Upper lobe of left lung (tissue), 6 donors: ENCODE data around the gene FBH1. TPM values are rescaled to one million over a fixed set of nuclear protein-coding genes. Genes with fewer than 3 reads are reported as not detected.
"Not testable (repeated sequence)": the region's sequence is repeated elsewhere in the genome, so short reads cannot be mapped to it uniquely, and the experiment has no call there.

Experiments
- ATAC-seq, 2 donors: fragments of 200-7000 bp; cut with Tn5 transposase; one replicate each; pipeline ENCODE4 v1.9.1; 2022; ENCODE audit warnings: mild to moderate bottlenecking in 2 of 2, moderate library complexity in 2 of 2; ENCODE audit not compliant: low FRiP score in 2 of 2
- DNase-seq, 2 donors: peaks; one replicate each; pipeline ENCODE4 v3.0.0-alpha.2; 2019 to 2020
- H3K27ac ChIP-seq, 4 donors: fragments of 200-600 bp; sonication (generic); one replicate each; pipeline ENCODE4 v1.5.1; 2016 to 2019
- H3K27me3 ChIP-seq, 4 donors: fragments of 200-600 bp; sonication (generic); one replicate each; pipeline ENCODE4 v1.5.1; 2017 to 2019
- H3K36me3 ChIP-seq, 4 donors: fragments of 200-600 bp; sonication (generic); one replicate each; pipeline ENCODE4 v1.5.1; 2016 to 2019
- H3K4me1 ChIP-seq, 4 donors: fragments of 200-600 bp; sonication (generic); one replicate each; pipeline ENCODE4 v1.5.1; 2018 to 2019
- H3K4me3 ChIP-seq, 4 donors: fragments of 200-600 bp; sonication (generic); one replicate each; pipeline ENCODE4 v1.5.1; 2017 to 2019; ENCODE audit warnings: mild to moderate bottlenecking in 2 of 4, moderate library complexity in 1 of 4
- H3K9me3 ChIP-seq, 4 donors: fragments of 200-600 bp; sonication (generic); one replicate each; pipeline ENCODE4 v1.5.1; 2018 to 2019
- EP300 ChIP-seq, 4 donors: sonication (generic); formaldehyde crosslinking; IDR thresholded peaks; one replicate each; pipeline ENCODE4 v1.5.1; 2017; ENCODE audit warnings: antibody characterized with exemption in 4 of 4, control low read depth in 2 of 4
- POLR2A ChIP-seq, 4 donors: fragments of 450-650 bp; IDR thresholded peaks; one replicate each; pipeline ENCODE4 v1.5.1; 2016 to 2017; ENCODE audit warnings: antibody characterized with exemption in 4 of 4, mild to moderate bottlenecking in 2 of 4
- POLR2AphosphoS5 ChIP-seq, 2 donors: sonication (generic); formaldehyde crosslinking; IDR thresholded peaks; one replicate each; pipeline ENCODE4 v1.5.1; 2017; ENCODE audit warnings: antibody characterized with exemption in 2 of 2
- WGBS, 2 donors: methylation state at CpG; one replicate each; pipeline ENCODE4 v1.1.5; 2017 to 2018; 5-methylcytosine and 5-hydroxymethylcytosine counted together
- total RNA-seq, 6 donors: library from RNA; depleted of rRNA in 4 of 6; stranded (reverse); fragments of >200 nt in 4 of 6; gene quantifications; one replicate each; pipeline versions ENCODE4 v1.1.0 to v1.2.1, GENCODE V29; 2016 to 2021
- TF ChIP-seq, protein P1 (sequence below), 6 experiments: fragments of 450-650 bp in 4 of 6; fragments of 200-600 bp in 2 of 6; sonication (generic) in 2 of 6; IDR thresholded peaks; one replicate each; pipeline ENCODE4 v1.5.1; 2016 to 2019; ENCODE audit warnings: antibody characterized with exemption in 6 of 6
- donor health status: DM: no; HTN: no; CAD: no; lungs with moderate emphysema.
- donor health status: DM: no; HTN: yes; CAD: no; lungs with severe emphysema.

The FBH1 gene
- total RNA-seq, 6 donors from 2014 or later = 62.4 to 186 (median 77.4) TPM

- ATAC-seq = no peak
- 90 to 94% methylated on average over 5 of the region's 5 CpGs for WGBS, 2 donors
- no peak for DNase-seq
- H3K27ac ChIP-seq = no peak overlapping the region
- H3K36me3 ChIP-seq = no peaks in the 10 kb centered on the region
- no peaks in the 10 kb centered on the region for H3K4me1 ChIP-seq
- no peak overlapping the region for H3K4me3 ChIP-seq
- no peaks in the 10 kb centered on the region for H3K9me3 ChIP-seq
- TF ChIP-seq EP300 (IDR thresholded peaks at IDR 0.05) (no peak), POLR2AphosphoS5 (IDR thresholded peaks at IDR 0.05) (no peak), POLR2A (IDR thresholded peaks at IDR 0.05) (no peak)
- TF ChIP-seq, protein P1, sequence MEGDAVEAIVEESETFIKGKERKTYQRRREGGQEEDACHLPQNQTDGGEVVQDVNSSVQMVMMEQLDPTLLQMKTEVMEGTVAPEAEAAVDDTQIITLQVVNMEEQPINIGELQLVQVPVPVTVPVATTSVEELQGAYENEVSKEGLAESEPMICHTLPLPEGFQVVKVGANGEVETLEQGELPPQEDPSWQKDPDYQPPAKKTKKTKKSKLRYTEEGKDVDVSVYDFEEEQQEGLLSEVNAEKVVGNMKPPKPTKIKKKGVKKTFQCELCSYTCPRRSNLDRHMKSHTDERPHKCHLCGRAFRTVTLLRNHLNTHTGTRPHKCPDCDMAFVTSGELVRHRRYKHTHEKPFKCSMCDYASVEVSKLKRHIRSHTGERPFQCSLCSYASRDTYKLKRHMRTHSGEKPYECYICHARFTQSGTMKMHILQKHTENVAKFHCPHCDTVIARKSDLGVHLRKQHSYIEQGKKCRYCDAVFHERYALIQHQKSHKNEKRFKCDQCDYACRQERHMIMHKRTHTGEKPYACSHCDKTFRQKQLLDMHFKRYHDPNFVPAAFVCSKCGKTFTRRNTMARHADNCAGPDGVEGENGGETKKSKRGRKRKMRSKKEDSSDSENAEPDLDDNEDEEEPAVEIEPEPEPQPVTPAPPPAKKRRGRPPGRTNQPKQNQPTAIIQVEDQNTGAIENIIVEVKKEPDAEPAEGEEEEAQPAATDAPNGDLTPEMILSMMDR (IDR thresholded peaks at IDR 0.05) = no peak
- no peaks in the 10 kb centered on the region for H3K27me3 ChIP-seq
Observed at GRCh38 chr10:5858811-5859210, 31.2 kb upstream of the FBH1 start.

DNA sequence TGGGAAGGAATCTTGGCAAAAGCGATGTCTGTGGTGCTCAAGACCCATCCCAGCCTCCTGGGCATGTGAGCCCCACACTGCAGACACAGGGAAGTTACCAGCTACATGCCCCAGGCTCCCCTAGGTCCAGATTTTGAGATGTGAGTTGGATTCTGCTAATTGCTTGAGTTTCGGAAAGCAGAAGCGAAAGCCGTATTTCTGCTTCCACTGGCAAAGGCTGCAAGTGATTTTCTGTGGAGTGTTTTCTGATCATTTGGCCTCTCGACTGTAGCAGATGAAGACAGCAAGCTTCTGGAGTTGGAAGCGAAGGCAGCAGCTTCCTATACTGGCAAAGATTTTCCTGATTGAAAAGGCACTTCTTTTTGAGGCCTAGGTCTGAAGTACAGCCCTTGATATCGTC lies 30.0 kb upstream of the FBH1 start:
- ATAC-seq = no peak
- WGBS, 2 donors = 71 to 82% methylated on average over 5 to 7 of the region's 7 CpGs

DNA sequence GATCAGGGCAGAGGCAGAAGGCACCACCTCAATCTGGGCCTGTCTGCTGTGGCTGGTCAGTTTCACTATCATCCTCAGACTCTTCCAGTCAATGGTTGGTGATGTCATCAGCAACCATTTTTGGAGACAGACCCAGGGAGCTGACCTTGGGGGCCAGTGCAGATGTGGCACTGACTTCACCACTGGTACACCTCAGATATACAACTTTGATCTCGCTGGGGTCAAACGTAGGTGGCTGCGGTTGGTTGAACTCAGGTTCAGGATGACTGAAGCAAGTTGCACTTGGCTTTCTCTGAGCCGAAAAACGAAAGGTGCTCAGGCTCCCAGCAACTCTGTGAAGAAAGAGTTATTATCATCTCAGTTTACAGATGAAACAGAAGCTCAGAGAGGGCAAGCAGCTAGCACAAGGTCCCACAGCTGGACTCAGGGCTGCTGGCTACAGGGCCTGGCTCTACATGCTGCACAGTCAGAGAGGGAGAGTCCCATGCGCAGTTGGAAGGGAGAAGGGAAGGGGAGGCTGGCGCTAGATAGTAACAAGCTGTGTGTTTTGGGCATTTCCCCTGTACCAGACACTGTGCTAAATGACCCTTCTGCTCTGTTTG lies 27.6 kb upstream of the FBH1 start:
- Histone ChIP-seq H3K4me1 (no peaks in the 10 kb centered on the region), H3K9me3 (no peaks in the 10 kb centered on the region), H3K27me3 (no peaks in the 10 kb centered on the region), H3K4me3 (no peak overlapping the region), H3K27ac (no peak overlapping the region), H3K36me3 (no peaks in the 10 kb centered on the region)
- DNase-seq (no peak), ATAC-seq (no peak)
- TF ChIP-seq POLR2AphosphoS5 (IDR thresholded peaks at IDR 0.05) = no peak
- no peak for TF ChIP-seq EP300 (IDR thresholded peaks at IDR 0.05)
- TF ChIP-seq, protein P1 (IDR thresholded peaks at IDR 0.05) = no peak
- TF ChIP-seq POLR2A (IDR thresholded peaks at IDR 0.05) = no peak
- 96 to 97% methylated on average over 7 of the region's 7 CpGs for WGBS, 2 donors

More for the DNA sequence above, 30.0 kb upstream of the FBH1 start:
- no peak for TF ChIP-seq EP300 (IDR thresholded peaks at IDR 0.05)
- TF ChIP-seq POLR2A (IDR thresholded peaks at IDR 0.05) = no peak
- TF ChIP-seq, protein P1 (IDR thresholded peaks at IDR 0.05) = no peak
- TF ChIP-seq POLR2AphosphoS5 (IDR thresholded peaks at IDR 0.05) = no peak
- H3K9me3 ChIP-seq = no peaks in the 10 kb centered on the region
- no peaks in the 10 kb centered on the region for H3K27me3 ChIP-seq
- no peak for DNase-seq
- no peak overlapping the region for H3K4me3 ChIP-seq
- no peaks in the 10 kb centered on the region for H3K4me1 ChIP-seq
- H3K36me3 ChIP-seq = no peaks in the 10 kb centered on the region
- H3K27ac ChIP-seq = no peak overlapping the region

- WGBS, 2 donors = 97 to 100% methylated on average over 9 of the region's 9 CpGs
- not testable (repeated sequence) for ATAC-seq, H3K9me3 ChIP-seq, H3K27ac ChIP-seq, H3K4me1 ChIP-seq, H3K27me3 ChIP-seq, H3K36me3 ChIP-seq, H3K4me3 ChIP-seq, DNase-seq
Observed at GRCh38 chr10:5862981-5863685, 26.9 kb upstream of the FBH1 start.

DNA sequence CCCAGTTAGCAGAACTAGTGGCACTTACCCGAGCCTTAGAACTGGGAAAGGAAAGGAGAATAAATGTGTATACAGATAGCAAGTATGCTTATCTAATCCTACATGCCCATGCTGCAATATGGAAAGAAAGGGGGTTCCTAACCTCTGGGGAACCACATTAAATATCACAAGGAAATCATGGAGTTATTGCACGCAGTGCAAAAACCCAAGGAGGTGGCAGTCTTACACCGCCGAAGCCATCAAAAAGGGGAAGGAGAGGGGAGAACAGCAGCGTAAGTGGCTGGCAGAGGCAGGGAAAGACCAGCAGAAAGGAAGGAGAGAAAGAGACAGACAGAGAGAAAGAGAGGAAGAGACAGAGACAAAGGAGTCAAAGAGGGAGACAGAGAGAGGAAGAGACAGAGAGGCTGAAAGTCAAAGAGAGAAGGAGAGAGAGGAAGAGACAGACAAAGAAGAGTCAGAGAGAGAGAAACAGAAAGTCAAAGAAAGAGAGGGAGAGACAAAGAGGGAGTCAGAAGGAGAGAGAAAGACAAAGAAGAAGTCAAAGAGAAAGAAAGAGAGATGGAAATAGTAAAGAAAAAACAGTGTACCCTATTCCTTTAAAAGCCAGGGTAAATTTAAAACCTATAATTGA lies 23.5 kb upstream of the FBH1 start:
- H3K9me3 ChIP-seq, ATAC-seq, H3K27me3 ChIP-seq, H3K36me3 ChIP-seq, H3K27ac ChIP-seq, H3K4me1 ChIP-seq, H3K4me3 ChIP-seq, DNase-seq: not testable (repeated sequence)
- WGBS, 2 donors = 54 to 62% methylated on average over 5 of the region's 5 CpGs

DNA sequence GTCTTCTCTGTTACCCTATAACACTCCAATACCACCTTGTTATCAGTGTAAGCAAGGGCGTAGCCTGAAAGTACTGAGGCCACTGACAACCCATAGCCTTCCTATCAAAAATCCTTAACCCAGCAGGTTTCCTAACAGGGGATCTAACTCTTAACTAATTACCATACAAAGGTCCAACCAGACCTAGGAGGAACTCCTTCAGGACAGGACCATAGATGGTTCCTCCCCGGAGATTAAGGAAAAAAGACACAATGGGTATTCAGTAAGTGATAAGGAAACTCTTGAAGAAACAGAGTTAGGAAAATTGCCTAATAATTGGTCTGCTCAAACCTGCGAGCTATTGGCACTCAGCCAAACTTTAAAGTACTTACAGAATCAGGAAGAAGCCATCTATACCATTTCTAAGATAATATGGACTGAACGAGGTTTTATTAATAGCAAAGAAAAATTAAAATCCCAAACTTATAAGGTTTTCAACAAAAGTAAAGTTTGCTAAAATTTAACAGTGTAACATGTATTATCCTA lies 22.9 kb upstream of the FBH1 start:
- not testable (repeated sequence) for H3K4me1 ChIP-seq, H3K36me3 ChIP-seq, H3K4me3 ChIP-seq, H3K9me3 ChIP-seq, ATAC-seq, DNase-seq, H3K27ac ChIP-seq, H3K27me3 ChIP-seq
- WGBS, 2 donors = 43 to 46% methylated on average over 4 of the region's 4 CpGs

- not testable (repeated sequence) for H3K9me3 ChIP-seq, H3K4me3 ChIP-seq, H3K27me3 ChIP-seq, H3K36me3 ChIP-seq, H3K27ac ChIP-seq, H3K4me1 ChIP-seq, DNase-seq, ATAC-seq
- WGBS, 2 donors = 85 to 89% methylated on average over 8 of the region's 8 CpGs
Observed at GRCh38 chr10:5868383-5868782, 21.7 kb upstream of the FBH1 start.
